HG03442 (cell line): ENCODE measurements around the gene TBC1D22A.

ENCODE experiments used
- ATAC-seq: cut with Tn5 transposase; IDR thresholded peaks from one replicate; pipeline ENCODE4 v1.9.1; 2021; ENCODE audit warnings: mild to moderate bottlenecking, moderate library complexity; ENCODE audit not compliant: unreplicated experiment

Gene TBC1D22A

GRCh38 chr22:46793497-46793896 lies 31.0 kb downstream of the TBC1D22A start:
- ATAC-seq = no peak

- ATAC-seq = no peak
These were observed 31.6 kb downstream of the TBC1D22A start for GRCh38 chr22:46794067-46794466.

- no peak for ATAC-seq
These were observed 32.0 kb downstream of the TBC1D22A start for GRCh38 chr22:46794491-46794890.

- ATAC-seq = no peak
These were observed 32.7 kb downstream of the TBC1D22A start for GRCh38 chr22:46795140-46795539.

- no peak for ATAC-seq
These were observed 33.6 kb downstream of the TBC1D22A start for GRCh38 chr22:46795845-46796565.

GRCh38 chr22:46796566-46797195 lies 34.2 kb downstream of the TBC1D22A start:
- ATAC-seq = no peak

- ATAC-seq = no peak
These were observed 34.9 kb downstream of the TBC1D22A start for GRCh38 chr22:46797355-46797754.

- ATAC-seq = no peak
These were observed 35.6 kb downstream of the TBC1D22A start for GRCh38 chr22:46798041-46798365.

- ATAC-seq = no peak
These were observed 36.2 kb downstream of the TBC1D22A start for GRCh38 chr22:46798366-46799350.

- ATAC-seq = no peak
These were observed 37.2 kb downstream of the TBC1D22A start for GRCh38 chr22:46799626-46800025.

GRCh38 chr22:46800102-46800857 lies 37.8 kb downstream of the TBC1D22A start:
- ATAC-seq = no peak

GRCh38 chr22:46801331-46801811 lies 38.9 kb downstream of the TBC1D22A start:
- no peak for ATAC-seq

GRCh38 chr22:46801826-46802607 lies 39.6 kb downstream of the TBC1D22A start:
- no peak for ATAC-seq

- no peak for ATAC-seq
These were observed 40.2 kb downstream of the TBC1D22A start for GRCh38 chr22:46802608-46803027.

- ATAC-seq = no peak
These were observed 40.8 kb downstream of the TBC1D22A start for GRCh38 chr22:46803031-46803880.

GRCh38 chr22:46803936-46804335 lies 41.5 kb downstream of the TBC1D22A start:
- no peak for ATAC-seq

- no peak for ATAC-seq
These were observed 44.3 kb downstream of the TBC1D22A start for GRCh38 chr22:46806794-46807193.

GRCh38 chr22:46807458-46807857 lies 45.0 kb downstream of the TBC1D22A start:
- no peak for ATAC-seq
